Neural progenitor cell (in vitro differentiated cells): ENCODE measurements around the gene PAQR5. TPM values are rescaled to one million over a fixed set of nuclear protein-coding genes. Genes with fewer than 3 reads are reported as not detected.

ENCODE experiments used
- DNase-seq: peaks from one replicate; pipeline ENCODE4 v3.0.0-alpha.2; 2016; ENCODE audit warnings: low spot score
- H2AFZ ChIP-seq: fragments of 200-600 bp; sonication (generic); replicated peaks from 2 replicates; pipeline ENCODE4 v1.6.1; 2016; ENCODE audit warnings: antibody characterized with exemption
- H3F3A ChIP-seq: fragments of 200-600 bp; sonication (generic); 2 replicates; pipeline ENCODE4 v1.6.1; 2016; ENCODE audit warnings: antibody characterized with exemption, low read depth
- H3K27ac ChIP-seq: fragments of 200-600 bp; sonication (generic); 2 replicates; pipeline ENCODE4 v1.5.1; 2016; ENCODE audit warnings: mild to moderate bottlenecking
- H3K27me3 ChIP-seq: fragments of 200-600 bp; sonication (generic); 2 replicates; pipeline ENCODE4 v1.6.1; 2016; ENCODE audit warnings: mild to moderate bottlenecking, moderate library complexity
- H3K36me3 ChIP-seq: fragments of 200-600 bp; sonication (generic); 2 replicates; pipeline ENCODE4 v1.5.1; 2016
- H3K4me1 ChIP-seq: fragments of 200-600 bp; sonication (generic); 2 replicates; pipeline ENCODE4 v1.6.1; 2016; ENCODE audit warnings: mixed run types
- H3K4me2 ChIP-seq: fragments of 200-600 bp; sonication (generic); 2 replicates; pipeline ENCODE4 v1.6.1; 2016
- H3K4me3 ChIP-seq: fragments of 200-600 bp; sonication (generic); 2 replicates; pipeline ENCODE4 v1.5.1; 2016
- H3K79me2 ChIP-seq: fragments of 200-600 bp; sonication (generic); 2 replicates; pipeline ENCODE4 v1.6.1; 2016; ENCODE audit warnings: low read depth
- H3K9ac ChIP-seq: fragments of 200-600 bp; sonication (generic); 2 replicates; pipeline ENCODE4 v1.6.1; 2016
- H3K9me3 ChIP-seq: fragments of 200-600 bp; sonication (generic); 2 replicates; pipeline ENCODE4 v1.5.1; 2016; ENCODE audit warnings: low read depth
- H4K20me1 ChIP-seq: fragments of 200-600 bp; sonication (generic); 2 replicates; pipeline ENCODE4 v1.6.1; 2016; ENCODE audit warnings: low read depth
- H3K27ac Mint-ChIP-seq: 3 replicates; pipeline ENCODE4 v1.8.0; 2021; ENCODE audit warnings: mixed read lengths
- H3K27me3 Mint-ChIP-seq: 2 replicates; pipeline ENCODE4 v1.8.0; 2022; ENCODE audit warnings: low read depth, mild to moderate bottlenecking, inconsistent platforms, moderate library complexity, mixed read lengths; ENCODE audit not compliant: insufficient read depth
- H3K36me3 Mint-ChIP-seq: 3 replicates; pipeline ENCODE4 v1.8.0; 2021; ENCODE audit warnings: mixed read lengths
- H3K4me1 Mint-ChIP-seq: 3 replicates; pipeline ENCODE4 v1.8.0; 2021; ENCODE audit warnings: mixed read lengths
- H3K4me3 Mint-ChIP-seq: 3 replicates; pipeline ENCODE4 v1.8.0; 2021; ENCODE audit warnings: mild to moderate bottlenecking, moderate library complexity, mixed read lengths
- H3K9me3 Mint-ChIP-seq: 3 replicates; pipeline ENCODE4 v1.8.0; 2020; ENCODE audit warnings: mixed read lengths
- EZH2 ChIP-seq: fragments of 200-600 bp; sonication (generic); IDR thresholded peaks from 2 replicates; pipeline ENCODE4 v1.6.1; 2017; ENCODE audit warnings: antibody characterized with exemption, mild to moderate bottlenecking, moderate library complexity
- EZH2phosphoT487 ChIP-seq: fragments of 200-600 bp; sonication (generic); IDR thresholded peaks from 2 replicates; pipeline ENCODE4 v1.6.1; 2017; ENCODE audit warnings: antibody characterized with exemption
- total RNA-seq: library from RNA; depleted of rRNA; stranded (reverse); fragments of >200 nt; gene quantifications from 2 replicates; pipeline ENCODE4 v1.2.3, GENCODE V29; 2015; ENCODE audit warnings: low replicate concordance
- TF ChIP-seq, protein P1 (sequence below): fragments of 200-600 bp; sonication (generic); IDR thresholded peaks from 2 replicates; pipeline ENCODE4 v1.5.1; 2017; ENCODE audit warnings: antibody characterized with exemption, mild to moderate bottlenecking

Gene PAQR5
- total RNA-seq, 1 donor from 2014 or later, result 1.4 TPM

DNA sequence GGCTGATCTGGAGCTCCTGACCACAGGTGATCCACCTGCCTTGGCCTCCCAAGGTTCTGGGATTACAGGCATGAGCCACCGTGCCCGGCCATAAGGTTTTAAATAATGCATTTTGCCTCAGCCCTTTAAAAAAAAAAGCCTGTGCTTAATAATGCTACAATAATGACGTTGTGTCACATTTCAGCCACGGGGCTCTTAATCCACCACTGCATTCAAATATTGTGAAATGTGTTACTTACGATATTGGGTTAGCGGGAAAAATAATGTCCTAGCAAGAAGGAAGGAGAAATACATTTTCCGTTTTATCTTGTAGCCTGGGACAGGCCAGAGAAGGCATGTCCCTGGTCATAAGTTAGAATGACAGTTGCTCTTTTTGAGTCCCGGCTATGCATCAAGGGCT lies 17.6 kb downstream of the PAQR5 start:
- DNase-seq, result no peak
- Histone ChIP-seq H3K36me3 (no peaks in the 10 kb centered on the region), H3K4me3 (no peak overlapping the region), H3F3A (no peaks in the 10 kb centered on the region), H3K9ac (no peak overlapping the region), H4K20me1 (no peaks in the 10 kb centered on the region), H3K79me2 (no peaks in the 10 kb centered on the region), H3K27ac (no peak overlapping the region), H3K4me2 (no peak overlapping the region), H3K27me3 (no peaks in the 10 kb centered on the region), H3K9me3 (no peaks in the 10 kb centered on the region), H3K4me1 (peaks cover 4% of the 10 kb centered on the region), H2AFZ (no peak overlapping the region)
- Mint-ChIP-seq H3K27me3 (peaks cover 3% of the 10 kb centered on the region), H3K4me1 (peaks cover 16% of the 10 kb centered on the region), H3K36me3 (no peaks in the 10 kb centered on the region), H3K4me3 (no peak overlapping the region), H3K27ac (no peak overlapping the region), H3K9me3 (no peaks in the 10 kb centered on the region)
- TF ChIP-seq EZH2phosphoT487 (no peak), EZH2 (no peak)
- TF ChIP-seq, protein P1, sequence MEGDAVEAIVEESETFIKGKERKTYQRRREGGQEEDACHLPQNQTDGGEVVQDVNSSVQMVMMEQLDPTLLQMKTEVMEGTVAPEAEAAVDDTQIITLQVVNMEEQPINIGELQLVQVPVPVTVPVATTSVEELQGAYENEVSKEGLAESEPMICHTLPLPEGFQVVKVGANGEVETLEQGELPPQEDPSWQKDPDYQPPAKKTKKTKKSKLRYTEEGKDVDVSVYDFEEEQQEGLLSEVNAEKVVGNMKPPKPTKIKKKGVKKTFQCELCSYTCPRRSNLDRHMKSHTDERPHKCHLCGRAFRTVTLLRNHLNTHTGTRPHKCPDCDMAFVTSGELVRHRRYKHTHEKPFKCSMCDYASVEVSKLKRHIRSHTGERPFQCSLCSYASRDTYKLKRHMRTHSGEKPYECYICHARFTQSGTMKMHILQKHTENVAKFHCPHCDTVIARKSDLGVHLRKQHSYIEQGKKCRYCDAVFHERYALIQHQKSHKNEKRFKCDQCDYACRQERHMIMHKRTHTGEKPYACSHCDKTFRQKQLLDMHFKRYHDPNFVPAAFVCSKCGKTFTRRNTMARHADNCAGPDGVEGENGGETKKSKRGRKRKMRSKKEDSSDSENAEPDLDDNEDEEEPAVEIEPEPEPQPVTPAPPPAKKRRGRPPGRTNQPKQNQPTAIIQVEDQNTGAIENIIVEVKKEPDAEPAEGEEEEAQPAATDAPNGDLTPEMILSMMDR, result no peak

DNA sequence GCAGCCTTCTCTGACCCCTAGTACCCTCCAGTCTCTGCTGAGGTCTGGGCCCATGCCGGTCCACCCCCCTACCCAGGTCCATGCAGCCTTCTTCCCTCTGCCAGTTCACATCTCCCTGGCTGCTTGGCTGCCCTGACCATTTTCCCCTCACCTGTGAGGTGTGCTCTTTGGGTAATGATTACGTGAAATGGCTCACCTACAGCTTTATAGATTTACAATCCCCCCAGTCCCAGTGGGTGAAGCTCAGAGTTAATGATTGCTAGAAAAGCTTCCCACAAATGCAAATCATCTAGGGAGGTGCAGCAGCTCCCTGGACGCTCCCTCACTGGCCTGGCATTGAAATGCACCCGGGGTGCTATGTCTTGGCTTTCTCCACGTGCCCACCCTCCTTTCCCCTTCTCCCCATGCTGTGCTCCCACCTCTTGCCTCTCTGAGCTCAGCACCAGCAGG lies 18.7 kb downstream of the PAQR5 start:
- no peaks in the 10 kb centered on the region for H4K20me1 ChIP-seq
- no peaks in the 10 kb centered on the region for H3K9me3 Mint-ChIP-seq
- no peaks in the 10 kb centered on the region for H3K79me2 ChIP-seq
- no peaks in the 10 kb centered on the region for H3F3A ChIP-seq
- H3K9me3 ChIP-seq, result no peaks in the 10 kb centered on the region
- H3K27me3 ChIP-seq, result no peaks in the 10 kb centered on the region
- no peaks in the 10 kb centered on the region for H3K36me3 ChIP-seq
- H2AFZ ChIP-seq, result no peak overlapping the region
- no peak overlapping the region for H3K9ac ChIP-seq
- no peak overlapping the region for H3K4me3 ChIP-seq
- no peak overlapping the region for H3K27ac ChIP-seq
- no peak overlapping the region for H3K4me3 Mint-ChIP-seq
- no peak for TF ChIP-seq EZH2
- TF ChIP-seq, protein P1, result no peak
- no peak for TF ChIP-seq EZH2phosphoT487
- DNase-seq, result no peak
- H3K4me2 ChIP-seq, result no peak overlapping the region
- no peaks in the 10 kb centered on the region for H3K4me1 ChIP-seq
- peaks cover 8% of the 10 kb centered on the region for H3K27me3 Mint-ChIP-seq
- no peak overlapping the region for H3K27ac Mint-ChIP-seq
- peaks cover 11% of the 10 kb centered on the region for H3K4me1 Mint-ChIP-seq
- no peaks in the 10 kb centered on the region for H3K36me3 Mint-ChIP-seq

DNA sequence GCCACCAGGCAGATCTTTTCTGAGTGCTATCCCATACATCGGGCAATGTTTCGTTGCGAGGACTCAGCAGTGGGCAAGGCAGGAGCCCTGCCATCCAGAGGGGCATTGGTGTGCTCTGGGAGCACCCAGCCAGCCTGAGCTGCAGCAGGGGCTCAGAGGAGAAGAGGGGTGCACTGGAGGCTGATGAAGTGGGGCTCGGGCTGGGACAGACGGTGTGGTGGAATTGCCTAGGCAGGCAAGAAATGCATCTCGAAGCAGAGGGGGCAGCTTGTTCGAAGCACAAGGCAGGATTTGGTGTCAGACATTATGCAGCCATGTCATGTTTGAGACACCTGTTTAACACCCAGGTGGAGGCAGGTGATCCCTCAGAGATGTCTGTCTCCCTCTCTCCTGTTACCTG lies 19.3 kb downstream of the PAQR5 start:
- Histone ChIP-seq H3K36me3 (no peaks in the 10 kb centered on the region), H3F3A (no peaks in the 10 kb centered on the region), H4K20me1 (no peaks in the 10 kb centered on the region), H3K27ac (no peak overlapping the region), H3K79me2 (no peaks in the 10 kb centered on the region), H3K4me1 (no peaks in the 10 kb centered on the region), H3K9ac (no peak overlapping the region), H2AFZ (no peak overlapping the region), H3K27me3 (no peaks in the 10 kb centered on the region), H3K4me3 (no peak overlapping the region), H3K9me3 (no peaks in the 10 kb centered on the region), H3K4me2 (no peak overlapping the region)
- Mint-ChIP-seq H3K27ac (peak overlapping the region; percentile 64), H3K36me3 (no peaks in the 10 kb centered on the region), H3K9me3 (no peaks in the 10 kb centered on the region), H3K4me1 (peaks cover 8% of the 10 kb centered on the region), H3K4me3 (no peak overlapping the region), H3K27me3 (peaks cover 12% of the 10 kb centered on the region)
- TF ChIP-seq EZH2phosphoT487, result no peak
- DNase-seq, result no peak

DNA sequence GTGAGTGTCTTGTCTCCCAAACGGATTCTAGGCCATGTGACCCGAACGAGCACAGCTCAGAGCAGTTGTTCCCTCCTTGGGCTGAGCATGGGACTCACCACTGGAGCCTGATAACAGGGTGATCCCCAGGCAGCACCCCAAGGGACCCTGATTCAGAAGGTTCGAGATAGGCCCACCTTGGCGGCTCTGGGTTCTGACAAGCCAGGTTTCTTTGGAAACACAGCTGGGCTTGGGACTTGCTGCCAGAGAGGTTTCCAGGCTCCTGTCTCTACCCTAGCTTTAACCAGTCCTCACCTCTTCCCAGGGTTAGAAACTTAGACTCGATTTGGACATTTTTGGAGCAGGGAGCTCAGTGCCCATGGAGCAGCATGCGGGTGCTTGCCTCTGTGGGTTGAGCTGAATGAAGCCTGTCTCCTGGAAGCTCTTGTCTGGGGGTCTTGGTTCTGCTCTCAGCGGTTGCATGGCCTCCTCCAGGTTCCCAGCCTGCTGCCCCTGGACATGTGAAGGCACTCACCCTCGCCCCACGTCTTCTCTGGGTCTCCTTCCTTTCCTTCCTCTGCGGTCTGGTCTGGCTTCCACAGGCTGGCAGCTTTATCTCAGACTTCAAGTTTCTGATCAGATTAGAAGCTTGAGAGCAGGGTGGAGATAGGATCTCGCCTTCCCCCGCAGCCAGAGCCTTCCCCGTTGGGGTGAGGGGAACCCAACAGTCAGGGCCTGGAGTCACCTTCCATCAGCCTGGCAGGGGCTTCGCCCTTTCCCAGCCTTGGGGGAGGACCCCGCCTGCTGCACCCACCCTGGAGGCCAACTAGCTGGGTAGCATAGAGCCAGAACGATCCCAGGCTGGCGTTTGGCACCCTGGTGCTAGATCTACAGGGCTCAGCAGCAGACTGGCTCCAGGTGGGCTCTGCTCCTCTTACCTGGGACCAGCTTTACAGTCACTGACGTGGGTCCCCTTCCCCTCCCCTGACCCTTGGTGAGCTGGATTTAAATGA lies 21.0 kb downstream of the PAQR5 start:
- Mint-ChIP-seq H3K36me3 (no peaks in the 10 kb centered on the region), H3K9me3 (no peaks in the 10 kb centered on the region), H3K27me3 (peaks cover 9% of the 10 kb centered on the region), H3K4me1 (peaks cover 21% of the 10 kb centered on the region), H3K27ac (no peak overlapping the region), H3K4me3 (no peak overlapping the region)
- Histone ChIP-seq H3K27me3 (no peaks in the 10 kb centered on the region), H2AFZ (no peak overlapping the region), H3K36me3 (no peaks in the 10 kb centered on the region), H3F3A (no peaks in the 10 kb centered on the region), H3K4me1 (no peaks in the 10 kb centered on the region), H3K9me3 (no peaks in the 10 kb centered on the region), H4K20me1 (no peaks in the 10 kb centered on the region), H3K4me2 (no peak overlapping the region), H3K4me3 (no peak overlapping the region), H3K27ac (no peak overlapping the region), H3K9ac (no peak overlapping the region), H3K79me2 (no peaks in the 10 kb centered on the region)
- no peak for DNase-seq
- no peak for TF ChIP-seq EZH2
- TF ChIP-seq, protein P1, result no peak
- no peak for TF ChIP-seq EZH2phosphoT487
